ENCODE measurements around the gene ATXN1. TPM values are rescaled to one million over a fixed set of nuclear protein-coding genes. Genes with fewer than 3 reads are reported as not detected.

ATXN1 gene
- total and polyA plus RNA-seq, 2 experiments from 2014 or later: 4.8 to 9.1 TPM

- Histone ChIP-seq H3K27me3 (ENCODE audit: insufficient read depth) (no peaks in the 10 kb centered on the region), H3K4me1 (ENCODE audit: insufficient read depth) (no peaks in the 10 kb centered on the region), H4K20me1 (replicated peaks; ENCODE audit: insufficient read depth) (no peaks in the 10 kb centered on the region), H3K9me2 (ENCODE audit: insufficient read depth) (0 out of 2 replicates have a peak, but pooled peaks cover 5% of the 10 kb centered on the region), H3K4me3 (no peak overlapping the region), H3K27ac (ENCODE audit: low read depth) (no peak overlapping the region), H3F3A (replicated peaks; ENCODE audit: low read depth) (no peaks in the 10 kb centered on the region), H3K79me2 (replicated peaks; ENCODE audit: insufficient read depth) (no peaks in the 10 kb centered on the region), H2AFZ (no peak overlapping the region), H3K36me3 (ENCODE audit: insufficient read depth) (no peaks in the 10 kb centered on the region), H3K4me2 (no peak overlapping the region)
- Mint-ChIP-seq H3K27ac (no peak overlapping the region), H3K4me1 (no peaks in the 10 kb centered on the region), H3K9me3 (no peaks in the 10 kb centered on the region), H3K36me3 (ENCODE audit: low read depth) (no peaks in the 10 kb centered on the region), H3K4me3 (no peak overlapping the region), H3K27me3 (ENCODE audit: insufficient read depth, low read depth, poor library complexity) (peaks cover 2% of the 10 kb centered on the region)
- DNase-seq (ENCODE audit: low spot score) (no peak), ATAC-seq (no peak)
- TF ChIP-seq ZNF331 (CRISPR knock-in tag; IDR thresholded peaks at IDR 0.05; ENCODE audit: low read depth) (no peak), CREB1 (CRISPR knock-in tag; IDR thresholded peaks at IDR 0.05; ENCODE audit: low read depth) (no peak), JUNB (IDR thresholded peaks at IDR 0.05; ENCODE audit: unreplicated experiment) (no peak), ZNF114 (CRISPR knock-in tag; IDR thresholded peaks at IDR 0.05) (no peak), ETS1 (IDR thresholded peaks at IDR 0.05) (no peak), EZH2 (IDR thresholded peaks at IDR 0.05; ENCODE audit: low read depth, unreplicated experiment) (no peak), STAT1 (IDR thresholded peaks at IDR 0.05; ENCODE audit: unreplicated experiment) (no peak), POLR2AphosphoS5 (IDR thresholded peaks at IDR 0.05; ENCODE audit: low read depth) (no peak), REST (IDR thresholded peaks at IDR 0.05; ENCODE audit: unreplicated experiment) (no peak), CTCF (conservative IDR thresholded peaks at IDR 0.05; ENCODE audit: low read depth in 2 of 2) (no peak), EZH2phosphoT487 (IDR thresholded peaks at IDR 0.05; ENCODE audit: unreplicated experiment) (no peak), NANOG (IDR thresholded peaks at IDR 0.05; ENCODE audit: borderline replicate concordance) (no peak)
- TF ChIP-seq, protein P1, sequence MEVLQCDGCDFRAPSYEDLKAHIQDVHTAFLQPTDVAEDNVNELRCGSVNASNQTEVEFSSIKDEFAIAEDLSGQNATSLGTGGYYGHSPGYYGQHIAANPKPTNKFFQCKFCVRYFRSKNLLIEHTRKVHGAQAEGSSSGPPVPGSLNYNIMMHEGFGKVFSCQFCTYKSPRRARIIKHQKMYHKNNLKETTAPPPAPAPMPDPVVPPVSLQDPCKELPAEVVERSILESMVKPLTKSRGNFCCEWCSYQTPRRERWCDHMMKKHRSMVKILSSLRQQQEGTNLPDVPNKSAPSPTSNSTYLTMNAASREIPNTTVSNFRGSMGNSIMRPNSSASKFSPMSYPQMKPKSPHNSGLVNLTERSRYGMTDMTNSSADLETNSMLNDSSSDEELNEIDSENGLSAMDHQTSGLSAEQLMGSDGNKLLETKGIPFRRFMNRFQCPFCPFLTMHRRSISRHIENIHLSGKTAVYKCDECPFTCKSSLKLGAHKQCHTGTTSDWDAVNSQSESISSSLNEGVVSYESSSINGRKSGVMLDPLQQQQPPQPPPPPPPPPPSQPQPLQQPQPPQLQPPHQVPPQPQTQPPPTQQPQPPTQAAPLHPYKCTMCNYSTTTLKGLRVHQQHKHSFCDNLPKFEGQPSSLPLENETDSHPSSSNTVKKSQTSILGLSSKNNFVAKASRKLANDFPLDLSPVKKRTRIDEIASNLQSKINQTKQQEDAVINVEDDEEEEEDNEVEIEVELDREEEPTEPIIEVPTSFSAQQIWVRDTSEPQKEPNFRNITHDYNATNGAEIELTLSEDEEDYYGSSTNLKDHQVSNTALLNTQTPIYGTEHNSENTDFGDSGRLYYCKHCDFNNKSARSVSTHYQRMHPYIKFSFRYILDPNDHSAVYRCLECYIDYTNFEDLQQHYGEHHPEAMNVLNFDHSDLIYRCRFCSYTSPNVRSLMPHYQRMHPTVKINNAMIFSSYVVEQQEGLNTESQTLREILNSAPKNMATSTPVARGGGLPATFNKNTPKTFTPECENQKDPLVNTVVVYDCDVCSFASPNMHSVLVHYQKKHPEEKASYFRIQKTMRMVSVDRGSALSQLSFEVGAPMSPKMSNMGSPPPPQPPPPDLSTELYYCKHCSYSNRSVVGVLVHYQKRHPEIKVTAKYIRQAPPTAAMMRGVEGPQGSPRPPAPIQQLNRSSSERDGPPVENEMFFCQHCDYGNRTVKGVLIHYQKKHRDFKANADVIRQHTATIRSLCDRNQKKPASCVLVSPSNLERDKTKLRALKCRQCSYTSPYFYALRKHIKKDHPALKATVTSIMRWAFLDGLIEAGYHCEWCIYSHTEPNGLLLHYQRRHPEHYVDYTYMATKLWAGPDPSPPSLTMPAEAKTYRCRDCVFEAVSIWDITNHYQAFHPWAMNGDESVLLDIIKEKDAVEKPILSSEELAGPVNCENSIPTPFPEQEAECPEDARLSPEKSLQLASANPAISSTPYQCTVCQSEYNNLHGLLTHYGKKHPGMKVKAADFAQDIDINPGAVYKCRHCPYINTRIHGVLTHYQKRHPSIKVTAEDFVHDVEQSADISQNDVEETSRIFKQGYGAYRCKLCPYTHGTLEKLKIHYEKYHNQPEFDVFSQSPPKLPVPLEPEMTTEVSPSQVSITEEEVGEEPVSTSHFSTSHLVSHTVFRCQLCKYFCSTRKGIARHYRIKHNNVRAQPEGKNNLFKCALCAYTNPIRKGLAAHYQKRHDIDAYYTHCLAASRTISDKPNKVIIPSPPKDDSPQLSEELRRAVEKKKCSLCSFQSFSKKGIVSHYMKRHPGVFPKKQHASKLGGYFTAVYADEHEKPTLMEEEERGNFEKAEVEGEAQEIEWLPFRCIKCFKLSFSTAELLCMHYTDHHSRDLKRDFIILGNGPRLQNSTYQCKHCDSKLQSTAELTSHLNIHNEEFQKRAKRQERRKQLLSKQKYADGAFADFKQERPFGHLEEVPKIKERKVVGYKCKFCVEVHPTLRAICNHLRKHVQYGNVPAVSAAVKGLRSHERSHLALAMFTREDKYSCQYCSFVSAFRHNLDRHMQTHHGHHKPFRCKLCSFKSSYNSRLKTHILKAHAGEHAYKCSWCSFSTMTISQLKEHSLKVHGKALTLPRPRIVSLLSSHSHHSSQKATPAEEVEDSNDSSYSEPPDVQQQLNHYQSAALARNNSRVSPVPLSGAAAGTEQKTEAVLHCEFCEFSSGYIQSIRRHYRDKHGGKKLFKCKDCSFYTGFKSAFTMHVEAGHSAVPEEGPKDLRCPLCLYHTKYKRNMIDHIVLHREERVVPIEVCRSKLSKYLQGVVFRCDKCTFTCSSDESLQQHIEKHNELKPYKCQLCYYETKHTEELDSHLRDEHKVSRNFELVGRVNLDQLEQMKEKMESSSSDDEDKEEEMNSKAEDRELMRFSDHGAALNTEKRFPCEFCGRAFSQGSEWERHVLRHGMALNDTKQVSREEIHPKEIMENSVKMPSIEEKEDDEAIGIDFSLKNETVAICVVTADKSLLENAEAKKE (CRISPR knock-in tag; IDR thresholded peaks at IDR 0.05): no peak
Observed at GRCh38 chr6:16363749-16364148, 397.5 kb downstream of the ATXN1 start.

Data from GM23338 (cell line).